Colon (tissue), 2 donors: ENCODE data around the gene PAH.

Experiments used
- FAIRE-seq: peaks from 2 replicates; lab custom pipeline; 2012; peaks lifted over from hg19 to GRCh38; lab: Jason Lieb, UNC
- donor health status: control.
- donor health status: control.

PAH gene

GRCh38 chr12:102950107-102950949, 33.3 kb upstream of the PAH start:
- FAIRE-seq, result no peak

- FAIRE-seq, result no peak
Measured at GRCh38 chr12:102948941-102949352, 31.9 kb upstream of the PAH start.

GRCh38 chr12:102946042-102946441, 29.0 kb upstream of the PAH start:
- FAIRE-seq, result no peak

- no peak for FAIRE-seq
Measured at GRCh38 chr12:102939670-102940222, 22.7 kb upstream of the PAH start.

GRCh38 chr12:102939059-102939458, 22.0 kb upstream of the PAH start:
- no peak for FAIRE-seq

- no peak for FAIRE-seq
Measured at GRCh38 chr12:102933168-102933567, 16.1 kb upstream of the PAH start.

- FAIRE-seq, result no peak
Measured at GRCh38 chr12:102927220-102927619, 10.2 kb upstream of the PAH start.

- FAIRE-seq, result no peak
Measured at GRCh38 chr12:102921240-102921639, 4.2 kb upstream of the PAH start.

GRCh38 chr12:102920271-102920670, 3.2 kb upstream of the PAH start:
- FAIRE-seq, result no peak

GRCh38 chr12:102918840-102919239, 1.8 kb upstream of the PAH start:
- no peak for FAIRE-seq

GRCh38 chr12:102916252-102917025, 605 bp downstream of the PAH start:
- FAIRE-seq, result no peak

GRCh38 chr12:102913453-102914226, 3.4 kb downstream of the PAH start:
- FAIRE-seq, result no peak

- FAIRE-seq, result peak; percentile 5
Measured at GRCh38 chr12:102912258-102912657, 4.8 kb downstream of the PAH start.

- FAIRE-seq, result no peak
Measured at GRCh38 chr12:102911320-102911719, 5.7 kb downstream of the PAH start.

GRCh38 chr12:102910792-102911191, 6.3 kb downstream of the PAH start:
- no peak for FAIRE-seq

GRCh38 chr12:102910137-102910536, 6.9 kb downstream of the PAH start:
- no peak for FAIRE-seq

GRCh38 chr12:102907918-102908317, 9.1 kb downstream of the PAH start:
- FAIRE-seq, result no peak

GRCh38 chr12:102905229-102905628, 11.8 kb downstream of the PAH start:
- no peak for FAIRE-seq

GRCh38 chr12:102903337-102904007, 13.6 kb downstream of the PAH start:
- FAIRE-seq, result no peak

GRCh38 chr12:102902093-102902492, 15.0 kb downstream of the PAH start:
- no peak for FAIRE-seq

GRCh38 chr12:102900389-102900788, 16.7 kb downstream of the PAH start:
- no peak for FAIRE-seq

GRCh38 chr12:102896067-102896466, 21.0 kb downstream of the PAH start:
- no peak for FAIRE-seq
